Lower leg skin (tissue), 3 donors: ENCODE measurements around the gene UROC1.

Source experiments
- POLR2A ChIP-seq, 2 donors: fragments of 450-650 bp; IDR thresholded peaks; one replicate each; pipeline ENCODE4 v1.6.1; 2016 to 2017; ENCODE audit warnings: antibody characterized with exemption in 2 of 2, mild to moderate bottlenecking in 1 of 2, moderate library complexity in 1 of 2
- TF ChIP-seq, protein P1 (sequence below), 3 donors: fragments of 450-650 bp; IDR thresholded peaks; one replicate each; pipeline ENCODE4 v1.5.1; 2016; ENCODE audit warnings: antibody characterized with exemption in 3 of 3, mild to moderate bottlenecking in 3 of 3, moderate library complexity in 2 of 3

DNA sequence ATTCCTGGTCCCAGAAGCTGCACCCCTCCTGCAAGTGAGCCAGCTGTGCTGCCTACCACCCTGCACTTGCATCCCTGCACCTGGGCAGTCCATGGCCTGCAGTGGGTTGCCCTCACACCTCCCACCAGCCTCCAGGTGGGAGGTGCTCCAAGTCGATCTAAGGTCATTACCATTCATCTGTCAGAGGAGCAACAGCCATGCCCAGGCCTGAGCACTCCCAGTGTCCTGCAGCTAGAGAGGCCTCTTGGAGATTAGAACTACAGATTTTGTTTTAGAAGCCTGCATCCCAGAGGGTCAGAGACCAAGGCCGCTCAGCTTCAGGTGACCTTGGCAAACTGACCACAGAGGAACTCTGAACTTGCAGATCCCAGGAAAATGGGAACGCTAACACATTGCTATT, 32.9 kb downstream of the UROC1 start:
- TF ChIP-seq, protein P1, sequence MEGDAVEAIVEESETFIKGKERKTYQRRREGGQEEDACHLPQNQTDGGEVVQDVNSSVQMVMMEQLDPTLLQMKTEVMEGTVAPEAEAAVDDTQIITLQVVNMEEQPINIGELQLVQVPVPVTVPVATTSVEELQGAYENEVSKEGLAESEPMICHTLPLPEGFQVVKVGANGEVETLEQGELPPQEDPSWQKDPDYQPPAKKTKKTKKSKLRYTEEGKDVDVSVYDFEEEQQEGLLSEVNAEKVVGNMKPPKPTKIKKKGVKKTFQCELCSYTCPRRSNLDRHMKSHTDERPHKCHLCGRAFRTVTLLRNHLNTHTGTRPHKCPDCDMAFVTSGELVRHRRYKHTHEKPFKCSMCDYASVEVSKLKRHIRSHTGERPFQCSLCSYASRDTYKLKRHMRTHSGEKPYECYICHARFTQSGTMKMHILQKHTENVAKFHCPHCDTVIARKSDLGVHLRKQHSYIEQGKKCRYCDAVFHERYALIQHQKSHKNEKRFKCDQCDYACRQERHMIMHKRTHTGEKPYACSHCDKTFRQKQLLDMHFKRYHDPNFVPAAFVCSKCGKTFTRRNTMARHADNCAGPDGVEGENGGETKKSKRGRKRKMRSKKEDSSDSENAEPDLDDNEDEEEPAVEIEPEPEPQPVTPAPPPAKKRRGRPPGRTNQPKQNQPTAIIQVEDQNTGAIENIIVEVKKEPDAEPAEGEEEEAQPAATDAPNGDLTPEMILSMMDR (IDR thresholded peaks at IDR 0.05), result no peak
- no peak for TF ChIP-seq POLR2A (IDR thresholded peaks at IDR 0.05)
